HepG2 (cell line): Measurements from ENCODE around the gene STRN4. TPM values are rescaled to one million over a fixed set of nuclear protein-coding genes. Genes with fewer than 3 reads are reported as not detected.

ENCODE experiments used
- ATF7 ChIP-seq, 2 experiments: fragments of 450-650 bp in 1 of 2; sonication (generic) in 1 of 2; formaldehyde crosslinking in 1 of 2; IDR thresholded peaks; 2 replicates each; pipeline versions ENCODE4 v1.4.0 to v1.6.1; 2016 to 2020; ENCODE audit warnings: antibody characterized with exemption in 1 of 2, mild to moderate bottlenecking in 1 of 2, missing genetic modification reagents in 1 of 2
- ATF7-NPFF ChIP-seq: sonication (generic); formaldehyde crosslinking; IDR thresholded peaks from 2 replicates; pipeline ENCODE4 v1.8.1; 2023; ENCODE audit warnings: mild to moderate bottlenecking, low read depth, missing genetic modification reagents, moderate library complexity
- ATRX ChIP-seq: sonication (generic); formaldehyde crosslinking; IDR thresholded peaks from 2 replicates; pipeline ENCODE4 v1.4.0; 2020; ENCODE audit warnings: missing genetic modification reagents, borderline replicate concordance
- DPF2 ChIP-seq: sonication (generic); formaldehyde crosslinking; IDR thresholded peaks from 2 replicates; pipeline ENCODE4 v1.4.0; 2020; ENCODE audit warnings: mild to moderate bottlenecking, low read depth, missing genetic modification reagents, borderline replicate concordance
- POLR2AphosphoS5 ChIP-seq: IDR thresholded peaks from 2 replicates; pipeline ENCODE4 v1.6.1; 2012; ENCODE audit warnings: low read depth, low read length
- SNRNP70 ChIP-seq: fragments of 200-400 bp; formaldehyde crosslinking; IDR thresholded peaks from 2 replicates; pipeline ENCODE4 v1.6.1; 2017; ENCODE audit warnings: mild to moderate bottlenecking, low read depth, low read length, moderate library complexity
- ZBTB7B ChIP-seq: sonication (generic); formaldehyde crosslinking; IDR thresholded peaks from 2 replicates; pipeline ENCODE4 v1.4.0; 2020; ENCODE audit warnings: missing genetic modification reagents
- ZEB1 ChIP-seq: IDR thresholded peaks from 2 replicates; pipeline ENCODE4 v1.6.1; 2012; ENCODE audit warnings: mild to moderate bottlenecking, low read depth, inconsistent platforms; ENCODE audit not compliant: insufficient replicate concordance
- ZFY ChIP-seq: sonication (generic); formaldehyde crosslinking; IDR thresholded peaks from 2 replicates; pipeline ENCODE4 v1.4.0; 2020; ENCODE audit warnings: missing genetic modification reagents
- ZNF430 ChIP-seq: sonication (generic); formaldehyde crosslinking; IDR thresholded peaks from 2 replicates; pipeline ENCODE4 v1.9.0; 2021; ENCODE audit warnings: mild to moderate bottlenecking, missing genetic modification reagents
- ZNF543 ChIP-seq: sonication (generic); formaldehyde crosslinking; IDR thresholded peaks from 2 replicates; pipeline ENCODE4 v1.4.0; 2020; ENCODE audit warnings: mild to moderate bottlenecking, missing genetic modification reagents
- ZNF768 ChIP-seq: sonication (generic); formaldehyde crosslinking; IDR thresholded peaks from 2 replicates; pipeline ENCODE4 v1.4.0; 2020; ENCODE audit warnings: missing genetic modification reagents
- ZSCAN21 ChIP-seq: sonication (generic); formaldehyde crosslinking; IDR thresholded peaks from 2 replicates; pipeline ENCODE4 v1.8.0; 2022; ENCODE audit warnings: mild to moderate bottlenecking, missing genetic modification reagents, moderate library complexity, borderline replicate concordance
- ZSCAN31 ChIP-seq: sonication (generic); formaldehyde crosslinking; IDR thresholded peaks from 2 replicates; pipeline ENCODE4 v1.5.0; 2020; ENCODE audit warnings: low read depth, mild to moderate bottlenecking, missing genetic modification reagents
- polyA plus RNA-seq, 8 experiments: library from polyadenylated mRNA; depleted of rRNA in 3 of 8; stranded (reverse) in 7 of 8; unstranded in 1 of 8; fragments of >200 nt; fragmentation: Illumina TruSeq in 4 of 8; extraction: Trizol in 4 of 8; gene quantifications; 2 replicates each; pipeline versions ENCODE4 v1.2.1 to v1.2.3, GENCODE V29; 2011 to 2016; ENCODE audit warnings: low read depth in 4 of 8, missing spikeins in 1 of 8, mixed read lengths in 1 of 8; ENCODE audit not compliant: insufficient read depth in 1 of 8
- total RNA-seq, 5 experiments: library from RNA; depleted of rRNA; stranded (reverse); fragments of >200 nt; fragmentation: Illumina TruSeq; extraction: Trizol; gene quantifications; 2 replicates each; pipeline ENCODE4 v1.2.3, GENCODE V29; 2016; ENCODE audit warnings: low read depth in 1 of 5
- TF ChIP-seq, protein P1 (sequence below): sonication (generic); formaldehyde crosslinking; IDR thresholded peaks from 2 replicates; pipeline ENCODE4 v1.4.0; 2020; ENCODE audit warnings: missing genetic modification reagents, borderline replicate concordance
- TF ChIP-seq, protein P2 (sequence below): sonication (generic); formaldehyde crosslinking; IDR thresholded peaks from 2 replicates; pipeline ENCODE4 v1.4.0; 2020; ENCODE audit warnings: missing genetic modification reagents, mild to moderate bottlenecking, borderline replicate concordance
- TF ChIP-seq, protein P3 (sequence below): sonication (generic); formaldehyde crosslinking; IDR thresholded peaks from 2 replicates; pipeline ENCODE4 v1.4.0; 2020; ENCODE audit warnings: missing genetic modification reagents
- TF ChIP-seq, protein P4 (sequence below): IDR thresholded peaks from 2 replicates; pipeline ENCODE4 v1.6.1; 2012; ENCODE audit warnings: low read depth, low read length, improper control_type of control experiment

Gene STRN4
- total and polyA plus RNA-seq, 2 of the 13 experiments (the other 11 are each of a cell fraction or from before 2014, with no cell fraction given) = 43.1 to 57.3 TPM

DNA sequence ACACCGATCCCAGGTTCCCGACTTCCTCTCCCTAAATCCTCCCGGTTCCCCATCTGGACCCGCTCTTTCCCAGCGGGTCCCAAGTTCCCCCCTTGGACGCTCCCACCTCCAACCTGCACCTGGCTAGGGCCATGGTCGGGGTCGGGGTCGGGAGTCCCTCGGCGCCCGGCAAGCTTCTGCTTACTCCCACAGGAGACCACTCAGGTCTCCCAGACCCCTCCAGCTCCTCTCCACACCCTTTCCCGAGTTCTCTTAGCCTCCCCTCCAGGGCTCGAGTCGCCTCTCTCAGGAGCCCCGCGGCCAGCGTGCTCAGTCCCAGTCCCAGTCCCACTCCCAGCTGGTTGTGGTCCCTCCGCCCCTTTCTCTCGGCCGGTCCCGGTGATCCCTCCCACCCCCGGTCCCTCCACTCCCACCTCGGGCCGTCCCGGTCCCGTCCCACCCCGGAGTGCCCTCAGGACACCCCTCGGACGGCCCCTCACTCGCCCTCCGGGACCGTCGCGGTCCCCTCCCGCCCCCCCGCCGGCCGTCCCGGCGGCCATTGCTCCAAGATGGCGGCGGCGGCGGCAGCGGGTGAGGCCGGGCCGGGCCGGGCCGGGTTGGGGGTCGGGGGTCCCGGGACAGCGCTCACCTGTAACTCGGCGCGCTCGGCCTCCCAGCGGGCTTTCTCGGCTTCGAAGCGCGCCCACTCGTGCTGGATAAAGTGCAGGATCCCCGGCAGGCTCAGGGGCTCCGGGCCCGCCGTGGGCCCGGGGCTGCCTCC, 549 bp downstream of the STRN4 start, which contains the start of gene FKRP (continued):
- no peak for TF ChIP-seq ZEB1
- TF ChIP-seq, protein P1, sequence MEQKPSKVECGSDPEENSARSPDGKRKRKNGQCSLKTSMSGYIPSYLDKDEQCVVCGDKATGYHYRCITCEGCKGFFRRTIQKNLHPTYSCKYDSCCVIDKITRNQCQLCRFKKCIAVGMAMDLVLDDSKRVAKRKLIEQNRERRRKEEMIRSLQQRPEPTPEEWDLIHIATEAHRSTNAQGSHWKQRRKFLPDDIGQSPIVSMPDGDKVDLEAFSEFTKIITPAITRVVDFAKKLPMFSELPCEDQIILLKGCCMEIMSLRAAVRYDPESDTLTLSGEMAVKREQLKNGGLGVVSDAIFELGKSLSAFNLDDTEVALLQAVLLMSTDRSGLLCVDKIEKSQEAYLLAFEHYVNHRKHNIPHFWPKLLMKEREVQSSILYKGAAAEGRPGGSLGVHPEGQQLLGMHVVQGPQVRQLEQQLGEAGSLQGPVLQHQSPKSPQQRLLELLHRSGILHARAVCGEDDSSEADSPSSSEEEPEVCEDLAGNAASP = no peak
- TF ChIP-seq ZNF543 (CRISPR knock-in tag) = 0 out of 2 replicates have a peak, but pooled peaks have one; percentile 50
- TF ChIP-seq ATRX (CRISPR knock-in tag) = no peak
- TF ChIP-seq ZSCAN21 = no peak
- TF ChIP-seq ZBTB7B (CRISPR knock-in tag) = no peak
- no peak for TF ChIP-seq ATF7 (IDR thresholded peaks at IDR 0.05)
- TF ChIP-seq ATF7 (CRISPR knock-in tag; IDR thresholded peaks at IDR 0.05) = 0 out of 2 replicates have a peak, but pooled peaks have one; percentile 14
- TF ChIP-seq, protein P2, sequence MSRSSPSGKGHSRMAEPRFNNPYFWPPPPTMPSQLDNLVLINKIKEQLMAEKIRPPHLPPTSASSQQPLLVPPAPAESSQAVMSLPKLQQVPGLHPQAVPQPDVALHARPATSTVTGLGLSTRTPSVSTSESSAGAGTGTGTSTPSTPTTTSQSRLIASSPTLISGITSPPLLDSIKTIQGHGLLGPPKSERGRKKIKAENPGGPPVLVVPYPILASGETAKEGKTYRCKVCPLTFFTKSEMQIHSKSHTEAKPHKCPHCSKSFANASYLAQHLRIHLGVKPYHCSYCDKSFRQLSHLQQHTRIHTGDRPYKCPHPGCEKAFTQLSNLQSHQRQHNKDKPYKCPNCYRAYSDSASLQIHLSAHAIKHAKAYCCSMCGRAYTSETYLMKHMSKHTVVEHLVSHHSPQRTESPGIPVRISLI = no peak
- no peak for TF ChIP-seq ZNF768 (CRISPR knock-in tag)
- TF ChIP-seq ATF7-NPFF (CRISPR knock-in tag) = peak; percentile 56; the same call in 1 of the 2 replicates
- TF ChIP-seq DPF2 (CRISPR knock-in tag) = no peak
- TF ChIP-seq ZFY = peak; percentile 86
- 0 out of 2 replicates have a peak, but pooled peaks have one; percentile 12 for TF ChIP-seq POLR2AphosphoS5
- TF ChIP-seq, protein P3, sequence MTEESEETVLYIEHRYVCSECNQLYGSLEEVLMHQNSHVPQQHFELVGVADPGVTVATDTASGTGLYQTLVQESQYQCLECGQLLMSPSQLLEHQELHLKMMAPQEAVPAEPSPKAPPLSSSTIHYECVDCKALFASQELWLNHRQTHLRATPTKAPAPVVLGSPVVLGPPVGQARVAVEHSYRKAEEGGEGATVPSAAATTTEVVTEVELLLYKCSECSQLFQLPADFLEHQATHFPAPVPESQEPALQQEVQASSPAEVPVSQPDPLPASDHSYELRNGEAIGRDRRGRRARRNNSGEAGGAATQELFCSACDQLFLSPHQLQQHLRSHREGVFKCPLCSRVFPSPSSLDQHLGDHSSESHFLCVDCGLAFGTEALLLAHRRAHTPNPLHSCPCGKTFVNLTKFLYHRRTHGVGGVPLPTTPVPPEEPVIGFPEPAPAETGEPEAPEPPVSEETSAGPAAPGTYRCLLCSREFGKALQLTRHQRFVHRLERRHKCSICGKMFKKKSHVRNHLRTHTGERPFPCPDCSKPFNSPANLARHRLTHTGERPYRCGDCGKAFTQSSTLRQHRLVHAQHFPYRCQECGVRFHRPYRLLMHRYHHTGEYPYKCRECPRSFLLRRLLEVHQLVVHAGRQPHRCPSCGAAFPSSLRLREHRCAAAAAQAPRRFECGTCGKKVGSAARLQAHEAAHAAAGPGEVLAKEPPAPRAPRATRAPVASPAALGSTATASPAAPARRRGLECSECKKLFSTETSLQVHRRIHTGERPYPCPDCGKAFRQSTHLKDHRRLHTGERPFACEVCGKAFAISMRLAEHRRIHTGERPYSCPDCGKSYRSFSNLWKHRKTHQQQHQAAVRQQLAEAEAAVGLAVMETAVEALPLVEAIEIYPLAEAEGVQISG (CRISPR knock-in tag) = no peak; the same call in 1 of the 2 replicates
- TF ChIP-seq, protein P4, sequence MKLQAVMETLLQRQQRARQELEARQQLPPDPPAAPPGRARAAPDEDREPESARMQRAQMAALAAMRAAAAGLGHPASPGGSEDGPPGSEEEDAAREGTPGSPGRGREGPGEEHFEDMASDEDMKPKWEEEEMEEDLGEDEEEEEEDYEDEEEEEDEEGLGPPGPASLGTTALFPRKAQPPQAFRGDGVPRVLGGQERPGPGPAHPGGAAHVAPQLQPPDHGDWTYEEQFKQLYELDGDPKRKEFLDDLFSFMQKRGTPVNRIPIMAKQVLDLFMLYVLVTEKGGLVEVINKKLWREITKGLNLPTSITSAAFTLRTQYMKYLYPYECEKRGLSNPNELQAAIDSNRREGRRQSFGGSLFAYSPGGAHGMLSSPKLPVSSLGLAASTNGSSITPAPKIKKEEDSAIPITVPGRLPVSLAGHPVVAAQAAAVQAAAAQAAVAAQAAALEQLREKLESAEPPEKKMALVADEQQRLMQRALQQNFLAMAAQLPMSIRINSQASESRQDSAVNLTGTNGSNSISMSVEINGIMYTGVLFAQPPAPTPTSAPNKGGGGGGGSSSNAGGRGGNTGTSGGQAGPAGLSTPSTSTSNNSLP = no peak
- TF ChIP-seq ZNF430 (CRISPR knock-in tag) = no peak
- no peak for TF ChIP-seq SNRNP70
- TF ChIP-seq ZSCAN31 = no peak
